Measurements from ENCODE around the gene TRIM24.

TRIM24 gene

GRCh38 chr7:138556771-138557484 lies 96.9 kb downstream of the TRIM24 start:
- TF ChIP-seq EZH2 (optimal IDR thresholded peaks at IDR 0.05; ENCODE audit: low read depth, low read length) (no peak), EZH2phosphoT487 (IDR thresholded peaks at IDR 0.05; ENCODE audit: low read length) (no peak)
- no peaks in the 10 kb centered on the region for H4K20me1 ChIP-seq (ENCODE audit: insufficient read depth, low read length)
- no peaks in the 10 kb centered on the region for H3F3A ChIP-seq (ENCODE audit: insufficient read depth, low read length)
- no peaks in the 10 kb centered on the region for H3K4me1 ChIP-seq (ENCODE audit: low read length)
- no peak overlapping the region for H3K27ac ChIP-seq (ENCODE audit: low read length)
- H2AFZ ChIP-seq (ENCODE audit: low read length) = no peak overlapping the region
- no peaks in the 10 kb centered on the region for H3K9me2 ChIP-seq (replicated peaks; ENCODE audit: insufficient read depth, low read length)
- H3K4me2 ChIP-seq (ENCODE audit: low read depth, low read length) = no peak overlapping the region
- no peak for DNase-seq
- no peak overlapping the region for H3K9ac ChIP-seq (ENCODE audit: low read length)
- H3K79me2 ChIP-seq (ENCODE audit: low read length) = no peaks in the 10 kb centered on the region
- H3K36me3 ChIP-seq (replicated peaks; ENCODE audit: insufficient read depth, low read length) = peaks cover 40% of the 10 kb centered on the region
- 0 out of 2 replicates have a peak, but pooled peaks cover 4% of the 10 kb centered on the region for H3K9me3 ChIP-seq (replicated peaks; ENCODE audit: insufficient read depth, low read length)
- no peak overlapping the region for H3K4me3 ChIP-seq (ENCODE audit: low read length)
- H3K27me3 ChIP-seq (replicated peaks; ENCODE audit: insufficient read depth, low read length) = no peaks in the 10 kb centered on the region

GRCh38 chr7:138559448-138559847 lies 99.4 kb downstream of the TRIM24 start:
- no peak for DNase-seq
- no peaks in the 10 kb centered on the region for H3F3A ChIP-seq (ENCODE audit: insufficient read depth, low read length)
- no peak for TF ChIP-seq EZH2phosphoT487 (IDR thresholded peaks at IDR 0.05; ENCODE audit: low read length)
- TF ChIP-seq EZH2 (optimal IDR thresholded peaks at IDR 0.05; ENCODE audit: low read depth, low read length) = no peak
- no peak for TF ChIP-seq CTCF (IDR thresholded peaks at IDR 0.05; ENCODE audit: low read length)
- 0 out of 2 replicates have a peak, but pooled peaks cover 4% of the 10 kb centered on the region for H3K9me3 ChIP-seq (replicated peaks; ENCODE audit: insufficient read depth, low read length)
- H3K79me2 ChIP-seq (ENCODE audit: low read length) = no peaks in the 10 kb centered on the region
- H4K20me1 ChIP-seq (ENCODE audit: insufficient read depth, low read length) = no peaks in the 10 kb centered on the region
- H3K36me3 ChIP-seq (replicated peaks; ENCODE audit: insufficient read depth, low read length) = peaks cover 37% of the 10 kb centered on the region
- no peak overlapping the region for H3K4me2 ChIP-seq (ENCODE audit: low read depth, low read length)
- no peaks in the 10 kb centered on the region for H3K9me2 ChIP-seq (replicated peaks; ENCODE audit: insufficient read depth, low read length)
- no peak overlapping the region for H3K9ac ChIP-seq (ENCODE audit: low read length)
- H3K27ac ChIP-seq (ENCODE audit: low read length) = no peak overlapping the region
- H3K27me3 ChIP-seq (replicated peaks; ENCODE audit: insufficient read depth, low read length) = no peaks in the 10 kb centered on the region
- no peaks in the 10 kb centered on the region for H3K4me1 ChIP-seq (ENCODE audit: low read length)
- no peak overlapping the region for H3K4me3 ChIP-seq (ENCODE audit: low read length)
- H2AFZ ChIP-seq (ENCODE audit: low read length) = no peak overlapping the region

GRCh38 chr7:138563808-138564207 lies 103.7 kb downstream of the TRIM24 start:
- H3K4me2 ChIP-seq (ENCODE audit: low read depth, low read length) = no peak overlapping the region
- DNase-seq = no peak
- H3K79me2 ChIP-seq (ENCODE audit: low read length) = no peaks in the 10 kb centered on the region
- no peaks in the 10 kb centered on the region for H4K20me1 ChIP-seq (ENCODE audit: insufficient read depth, low read length)
- no peaks in the 10 kb centered on the region for H3K9me3 ChIP-seq (replicated peaks; ENCODE audit: insufficient read depth, low read length)
- H3K9me2 ChIP-seq (replicated peaks; ENCODE audit: insufficient read depth, low read length) = no peaks in the 10 kb centered on the region
- no peaks in the 10 kb centered on the region for H3K4me1 ChIP-seq (ENCODE audit: low read length)
- H3F3A ChIP-seq (ENCODE audit: insufficient read depth, low read length) = no peaks in the 10 kb centered on the region
- H3K27me3 ChIP-seq (replicated peaks; ENCODE audit: insufficient read depth, low read length) = no peaks in the 10 kb centered on the region
- H3K36me3 ChIP-seq (replicated peaks; ENCODE audit: insufficient read depth, low read length) = peaks cover 19% of the 10 kb centered on the region
- H3K27ac ChIP-seq (ENCODE audit: low read length) = no peak overlapping the region
- no peak overlapping the region for H2AFZ ChIP-seq (ENCODE audit: low read length)
- TF ChIP-seq EZH2 (optimal IDR thresholded peaks at IDR 0.05; ENCODE audit: low read depth, low read length) (no peak), EZH2phosphoT487 (IDR thresholded peaks at IDR 0.05; ENCODE audit: low read length) (no peak), CTCF (IDR thresholded peaks at IDR 0.05; ENCODE audit: low read length) (no peak)
- no peak overlapping the region for H3K9ac ChIP-seq (ENCODE audit: low read length)
- H3K4me3 ChIP-seq (ENCODE audit: low read length) = no peak overlapping the region

GRCh38 chr7:138564365-138564764 lies 104.3 kb downstream of the TRIM24 start:
- H3K4me2 ChIP-seq (ENCODE audit: low read depth, low read length) = no peak overlapping the region
- H3K79me2 ChIP-seq (ENCODE audit: low read length) = no peaks in the 10 kb centered on the region
- H2AFZ ChIP-seq (ENCODE audit: low read length) = no peak overlapping the region
- H3K27ac ChIP-seq (ENCODE audit: low read length) = no peak overlapping the region
- no peaks in the 10 kb centered on the region for H3K4me1 ChIP-seq (ENCODE audit: low read length)
- no peaks in the 10 kb centered on the region for H4K20me1 ChIP-seq (ENCODE audit: insufficient read depth, low read length)
- no peak overlapping the region for H3K9ac ChIP-seq (ENCODE audit: low read length)
- H3K9me2 ChIP-seq (replicated peaks; ENCODE audit: insufficient read depth, low read length) = no peaks in the 10 kb centered on the region
- no peaks in the 10 kb centered on the region for H3K9me3 ChIP-seq (replicated peaks; ENCODE audit: insufficient read depth, low read length)
- TF ChIP-seq EZH2phosphoT487 (IDR thresholded peaks at IDR 0.05; ENCODE audit: low read length) (no peak), CTCF (IDR thresholded peaks at IDR 0.05; ENCODE audit: low read length) (no peak), EZH2 (optimal IDR thresholded peaks at IDR 0.05; ENCODE audit: low read depth, low read length) (no peak)
- no peak overlapping the region for H3K4me3 ChIP-seq (ENCODE audit: low read length)
- no peaks in the 10 kb centered on the region for H3F3A ChIP-seq (ENCODE audit: insufficient read depth, low read length)
- no peaks in the 10 kb centered on the region for H3K27me3 ChIP-seq (replicated peaks; ENCODE audit: insufficient read depth, low read length)
- no peak for DNase-seq
- H3K36me3 ChIP-seq (replicated peaks; ENCODE audit: insufficient read depth, low read length) = peaks cover 17% of the 10 kb centered on the region

All from MM.1S (cell line).